Aorta (tissue), 5 donors: ENCODE measurements around the gene C21orf58. TPM values are rescaled to one million over a fixed set of nuclear protein-coding genes. Genes with fewer than 3 reads are reported as not detected.
"Not testable (repeated sequence)": the region's sequence is repeated elsewhere in the genome, so short reads cannot be mapped to it uniquely, and the experiment has no call there.

Experiments used
- ATAC-seq: fragments of 200-7000 bp; cut with Tn5 transposase; one replicate; pipeline ENCODE4 v1.9.1; 2022; ENCODE audit warnings: moderate library complexity; ENCODE audit not compliant: low FRiP score
- DNase-seq, 2 donors: peaks; one replicate each; pipeline ENCODE4 v3.0.0-alpha.2; 2020
- H3K27ac ChIP-seq, 2 donors: one replicate each; pipeline ENCODE4 v1.5.1; 2013; ENCODE audit warnings: low read length in 2 of 2, mild to moderate bottlenecking in 2 of 2, moderate library complexity in 2 of 2, control low read depth in 1 of 2, inconsistent platforms in 1 of 2, low read depth in 1 of 2
- H3K27me3 ChIP-seq, 2 donors: one replicate each; pipeline ENCODE4 v1.6.1; 2013; ENCODE audit warnings: control low read depth in 1 of 2, low read length in 1 of 2, mild to moderate bottlenecking in 1 of 2, moderate library complexity in 1 of 2; ENCODE audit not compliant: insufficient read depth in 2 of 2, control insufficient read depth in 1 of 2
- H3K36me3 ChIP-seq, 2 donors: one replicate each; pipeline ENCODE4 v1.6.1; 2013; ENCODE audit warnings: control low read depth in 1 of 2, low read length in 1 of 2, mild to moderate bottlenecking in 1 of 2; ENCODE audit not compliant: insufficient read depth in 2 of 2, control insufficient read depth in 1 of 2
- H3K4me1 ChIP-seq, 2 donors: one replicate each; pipeline ENCODE4 v1.6.1; 2013; ENCODE audit warnings: low read length in 2 of 2, control low read depth in 1 of 2, mild to moderate bottlenecking in 1 of 2, moderate library complexity in 1 of 2; ENCODE audit not compliant: insufficient read depth in 2 of 2, control insufficient read depth in 1 of 2
- H3K4me3 ChIP-seq, 2 donors: one replicate each; pipeline ENCODE4 v1.5.1; 2013; ENCODE audit warnings: low read length in 2 of 2, control low read depth in 1 of 2, mild to moderate bottlenecking in 1 of 2
- H3K9me3 ChIP-seq: one replicate; pipeline ENCODE4 v1.6.1; 2013; ENCODE audit warnings: mild to moderate bottlenecking, low read length; ENCODE audit not compliant: control insufficient read depth
- WGBS, 2 donors: extraction: QIAGEN DNeasy Blood & Tissue Kit; methylation state at CpG; one replicate each; pipeline ENCODE4 v1.1.7; 2013; 5-methylcytosine and 5-hydroxymethylcytosine counted together
- intact Hi-C, 2 donors: fragments of 100-400 bp; cut with DNase I; formaldehyde crosslinking; loops; one replicate each; pipeline versions ENCODE4 v1.14.2 to v1.15.0; 2022
- polyA plus RNA-seq, 2 donors: library from polyadenylated mRNA; stranded (reverse); fragments of 200-250 nt; gene quantifications; one replicate each; pipeline ENCODE4 v1.2.3, GENCODE V29; 2013
- total RNA-seq, 2 donors: library from RNA; stranded (reverse); fragmentation: NEBNext Ultra II Directional; extraction: Animal tissue kit (Norgen Biotek cat#: 25700); gene quantifications; one replicate each; pipeline ENCODE4 v1.2.1, GENCODE V29; 2021
- donor health status: healthy with polysubstance abuse.
- donor health status: Bipolar disorder and iron deficiency.
- donor health status: DM: no; HTN: no; CAD: no.
- donor health status: DM: no; HTN: no; CAD: no.
- donor health status: DM: yes; HTN: yes; CAD: no.

Gene C21orf58
- total and polyA plus RNA-seq, 4 donors, result 0.38 to 3.7 (median 1.7) TPM

GRCh38 chr21:46311568-46311967 lies 12.1 kb downstream of the C21orf58 start:
- no peak for DNase-seq
- intact Hi-C loops, result no loop called here

GRCh38 chr21:46310260-46310659 lies 13.4 kb downstream of the C21orf58 start:
- intact Hi-C loops, H3K27me3 ChIP-seq, H3K36me3 ChIP-seq, H3K4me1 ChIP-seq, H3K9me3 ChIP-seq, DNase-seq, H3K27ac ChIP-seq, H3K4me3 ChIP-seq, ATAC-seq: not testable (repeated sequence)
- 97 to 98% methylated on average over 8 of the region's 8 CpGs for WGBS, 2 donors

More at GRCh38 chr21:46311568-46311967, 12.1 kb downstream of the C21orf58 start:
- H3K4me3 ChIP-seq, result no peak overlapping the region
- ATAC-seq, result no peak
- no peaks in the 10 kb centered on the region for H3K27me3 ChIP-seq
- H3K36me3 ChIP-seq, result no peaks in the 10 kb centered on the region
- no peaks in the 10 kb centered on the region for H3K9me3 ChIP-seq
- H3K4me1 ChIP-seq, result no peaks in the 10 kb centered on the region
- H3K27ac ChIP-seq, result no peak overlapping the region

- no peaks in the 10 kb centered on the region for H3K4me1 ChIP-seq
- no peak overlapping the region for H3K4me3 ChIP-seq
- WGBS, 2 donors, result 94 to 97% methylated on average over 2 of the region's 2 CpGs
These were observed 15.2 kb downstream of the C21orf58 start for GRCh38 chr21:46308431-46308830.

GRCh38 chr21:46307625-46308024 lies 16.0 kb downstream of the C21orf58 start:
- Histone ChIP-seq H3K9me3 (no peaks in the 10 kb centered on the region), H3K4me1 (no peaks in the 10 kb centered on the region), H3K27ac (no peak overlapping the region), H3K27me3 (no peaks in the 10 kb centered on the region), H3K4me3 (no peak overlapping the region), H3K36me3 (no peaks in the 10 kb centered on the region)
- DNase-seq (no peak), ATAC-seq (no peak)
- WGBS, 2 donors, result 83 to 85% methylated on average over 2 of the region's 2 CpGs
- intact Hi-C loops, result no loop called here

More at GRCh38 chr21:46308431-46308830, 15.2 kb downstream of the C21orf58 start:
- DNase-seq (no peak), ATAC-seq (no peak)
- no peaks in the 10 kb centered on the region for H3K36me3 ChIP-seq
- no peak overlapping the region for H3K27ac ChIP-seq
- no peaks in the 10 kb centered on the region for H3K27me3 ChIP-seq
- intact Hi-C loops, result no loop called here
- H3K9me3 ChIP-seq, result no peaks in the 10 kb centered on the region

- Histone ChIP-seq H3K27ac (no peak overlapping the region), H3K4me3 (no peak overlapping the region), H3K27me3 (no peaks in the 10 kb centered on the region), H3K9me3 (no peaks in the 10 kb centered on the region), H3K36me3 (no peaks in the 10 kb centered on the region), H3K4me1 (no peaks in the 10 kb centered on the region)
- no peak for DNase-seq
- intact Hi-C loops, result no loop called here
- ATAC-seq, result no peak
- 95 to 97% methylated on average over 11 of the region's 11 CpGs for WGBS, 2 donors
These were observed 18.7 kb downstream of the C21orf58 start for GRCh38 chr21:46304955-46305354.

- ATAC-seq (no peak), DNase-seq (no peak)
- no peaks in the 10 kb centered on the region for H3K27me3 ChIP-seq
- WGBS, 2 donors, result 89 to 99% methylated on average over 5 of the region's 5 CpGs
- H3K36me3 ChIP-seq, result no peaks in the 10 kb centered on the region
- no peaks in the 10 kb centered on the region for H3K9me3 ChIP-seq
- intact Hi-C loops, result no loop called here
- no peaks in the 10 kb centered on the region for H3K4me1 ChIP-seq
- no peak overlapping the region for H3K4me3 ChIP-seq
- H3K27ac ChIP-seq, result no peak overlapping the region
These were observed 19.2 kb downstream of the C21orf58 start for GRCh38 chr21:46304437-46304836.

GRCh38 chr21:46301759-46302158 lies 21.9 kb downstream of the C21orf58 start:
- 94 to 95% methylated on average over 11 to 14 of the region's 14 CpGs for WGBS, 2 donors

GRCh38 chr21:46299167-46299566 lies 24.5 kb downstream of the C21orf58 start:
- Histone ChIP-seq H3K4me1 (no peaks in the 10 kb centered on the region), H3K27ac (no peak overlapping the region), H3K36me3 (no peaks in the 10 kb centered on the region), H3K4me3 (no peak overlapping the region), H3K9me3 (no peaks in the 10 kb centered on the region), H3K27me3 (no peaks in the 10 kb centered on the region)
- WGBS, 2 donors, result 86% methylated on average over 9 of the region's 9 CpGs
- intact Hi-C loops, result no loop called here
- ATAC-seq (no peak), DNase-seq (no peak)

More at GRCh38 chr21:46301759-46302158, 21.9 kb downstream of the C21orf58 start:
- ATAC-seq, result peak; percentile 31
- no peak overlapping the region for H3K4me3 ChIP-seq
- H3K27ac ChIP-seq, result no peak overlapping the region
- H3K27me3 ChIP-seq, result no peaks in the 10 kb centered on the region
- intact Hi-C loops, result no loop called here
- DNase-seq, result no peak
- no peaks in the 10 kb centered on the region for H3K36me3 ChIP-seq
- no peaks in the 10 kb centered on the region for H3K4me1 ChIP-seq
- H3K9me3 ChIP-seq, result no peaks in the 10 kb centered on the region

GRCh38 chr21:46297338-46298271 lies 26.1 kb downstream of the C21orf58 start:
- intact Hi-C loops, result no loop called here
- peak overlapping the region in 1 of 2 donors; percentile 8 for H3K4me3 ChIP-seq
- H3K9me3 ChIP-seq, result no peaks in the 10 kb centered on the region
- no peaks in the 10 kb centered on the region for H3K36me3 ChIP-seq
- H3K27me3 ChIP-seq, result no peaks in the 10 kb centered on the region
- no peak overlapping the region for H3K27ac ChIP-seq
- DNase-seq, result no peak
- H3K4me1 ChIP-seq, result no peaks in the 10 kb centered on the region
- 2 to 3% methylated on average over 83 to 84 of the region's 84 CpGs for WGBS, 2 donors
- peak; percentile 51 for ATAC-seq
